Vagina (tissue), 2 donors: ENCODE results near the gene DNMT3L. TPM values are rescaled to one million over a fixed set of nuclear protein-coding genes. Genes with fewer than 3 reads are reported as not detected.
"Not testable (repeated sequence)": the region's sequence is repeated elsewhere in the genome, so short reads cannot be mapped to it uniquely, and the experiment has no call there.

Experiments used
- DNase-seq, 2 donors: peaks; one replicate each; pipeline ENCODE4 v3.0.0-alpha.2; 2017; ENCODE audit errors: extremely low spot score in 2 of 2
- H3K27ac ChIP-seq: fragments of 200-600 bp; sonication (generic); one replicate; pipeline ENCODE4 v1.5.1; 2019
- H3K27me3 ChIP-seq: fragments of 200-600 bp; sonication (generic); one replicate; pipeline ENCODE4 v1.5.1; 2019
- H3K36me3 ChIP-seq, 2 donors: fragments of 200-600 bp; sonication (generic); one replicate each; pipeline ENCODE4 v1.5.1; 2017 to 2019
- H3K4me1 ChIP-seq: fragments of 200-600 bp; sonication (generic); one replicate; pipeline ENCODE4 v1.5.1; 2019
- H3K4me3 ChIP-seq, 2 donors: fragments of 200-600 bp; sonication (generic); 1 replicate in 1 of 2; 2 replicates in 1 of 2; pipeline ENCODE4 v1.5.1; 2016 to 2019
- H3K9me3 ChIP-seq: fragments of 200-600 bp; sonication (generic); one replicate; pipeline ENCODE4 v1.5.1; 2019
- CTCF ChIP-seq, 3 experiments: fragments of 450-650 bp in 2 of 3; fragments of 200-600 bp in 1 of 3; sonication (generic) in 1 of 3; IDR thresholded peaks; one replicate each; pipeline ENCODE4 v1.5.1; 2017 to 2019; ENCODE audit warnings: antibody characterized with exemption in 3 of 3, mild to moderate bottlenecking in 2 of 3, moderate library complexity in 2 of 3
- POLR2A ChIP-seq, 2 donors: fragments of 450-650 bp; IDR thresholded peaks; one replicate each; pipeline ENCODE4 v1.6.1; 2017; ENCODE audit warnings: antibody characterized with exemption in 2 of 2, mild to moderate bottlenecking in 2 of 2, moderate library complexity in 2 of 2
- POLR2AphosphoS5 ChIP-seq, 2 donors: sonication (generic); formaldehyde crosslinking; IDR thresholded peaks; one replicate each; pipeline ENCODE4 v1.9.0; 2017; ENCODE audit warnings: antibody characterized with exemption in 2 of 2, mild to moderate bottlenecking in 2 of 2, low read depth in 1 of 2; ENCODE audit not compliant: insufficient read depth in 1 of 2
- intact Hi-C: fragments of 100-400 bp; cut with DNase I; formaldehyde crosslinking; loops from one replicate; pipeline ENCODE4 v1.15.1; 2023
- small RNA-seq: library from RNA; depleted of rRNA; stranded (forward); fragments of <200 nt; gene quantifications from one replicate; pipeline ENCODE3, GENCODE V24; 2016
- total RNA-seq: library from RNA; depleted of rRNA; stranded (reverse); fragments of >200 nt; gene quantifications from one replicate; pipeline ENCODE4 v1.2.3, GENCODE V29; 2016

The DNMT3L gene
- total RNA-seq, 1 donor from 2014 or later, result not detected

GRCh38 chr21:44199448-44199847, 62.2 kb downstream of the DNMT3L start:
- Histone ChIP-seq H3K4me1 (no peaks in the 10 kb centered on the region), H3K9me3 (no peaks in the 10 kb centered on the region), H3K4me3 (no peak overlapping the region), H3K27me3 (no peaks in the 10 kb centered on the region), H3K36me3 (no peaks in the 10 kb centered on the region), H3K27ac (no peak overlapping the region)
- TF ChIP-seq POLR2AphosphoS5 (IDR thresholded peaks at IDR 0.05; ENCODE audit: insufficient read depth in 1 of 2, low read depth in 1 of 2) (no peak), CTCF (IDR thresholded peaks at IDR 0.05) (no peak), POLR2A (IDR thresholded peaks at IDR 0.05) (no peak)
- DNase-seq, result peak in 1 of 2 donors; percentile 19
- intact Hi-C loops, result no loop called here

GRCh38 chr21:44197156-44197516, 64.6 kb downstream of the DNMT3L start:
- H3K27ac ChIP-seq, H3K36me3 ChIP-seq, H3K9me3 ChIP-seq, H3K4me3 ChIP-seq, intact Hi-C loops, H3K4me1 ChIP-seq, H3K27me3 ChIP-seq, DNase-seq: not testable (repeated sequence)

Small RNA genes within 50 kb of the gene (small RNA-seq; reads per million reads assigned to genes)
- not detected for gene AP001059.3

Other genes starting within 250 kb of the DNMT3L start
- gene TRAPPC10, start 249.6 kb downstream of the DNMT3L start, total RNA-seq, result 22.6 TPM
- gene PWP2, start 154.5 kb downstream of the DNMT3L start, total RNA-seq, result 20.4 TPM
- 12.0 TPM for gene GATD3, start 128.2 kb downstream of the DNMT3L start, total RNA-seq
- gene ICOSLG, start 21.0 kb downstream of the DNMT3L start, total RNA-seq, result 6.4 TPM
- gene AIRE, start 24.0 kb upstream of the DNMT3L start, total RNA-seq, result 0.25 TPM
- gene PFKL, start 38.2 kb upstream of the DNMT3L start, total RNA-seq, result 79.1 TPM
- gene CFAP410, start 77.5 kb upstream of the DNMT3L start, total RNA-seq, result 24.3 TPM
- gene TRPM2, start 91.7 kb upstream of the DNMT3L start, total RNA-seq, result 2.2 TPM
- gene LRRC3, start 193.6 kb upstream of the DNMT3L start, total RNA-seq, result 2.5 TPM